Liver (tissue), 9 donors: ENCODE data around the gene ZDHHC14. TPM values are rescaled to one million over a fixed set of nuclear protein-coding genes. Genes with fewer than 3 reads are reported as not detected.

Experiments used
- DNase-seq: peaks from one replicate; pipeline ENCODE4 v3.0.0-alpha.2; 2017; ENCODE audit warnings: low spot score
- H3K27ac ChIP-seq, 2 donors: one replicate each; pipeline ENCODE4 v1.7.0; 2013; ENCODE audit warnings: inconsistent platforms in 2 of 2, low read length in 2 of 2, control low read depth in 1 of 2, low read depth in 1 of 2, mild to moderate bottlenecking in 1 of 2
- H3K27me3 ChIP-seq, 4 donors: one replicate each; pipeline versions ENCODE4 v1.6.1 to v1.7.0; 2013; ENCODE audit warnings: low read length in 3 of 4, inconsistent platforms in 1 of 4, mild to moderate bottlenecking in 1 of 4, moderate library complexity in 1 of 4; ENCODE audit not compliant: control insufficient read depth in 4 of 4, insufficient read depth in 4 of 4
- H3K36me3 ChIP-seq, 4 donors: one replicate each; pipeline versions ENCODE4 v1.6.1 to v1.7.0; 2013; ENCODE audit warnings: low read length in 3 of 4, mild to moderate bottlenecking in 3 of 4, low read depth in 1 of 4, moderate library complexity in 1 of 4; ENCODE audit not compliant: control insufficient read depth in 4 of 4, insufficient read depth in 3 of 4
- H3K4me1 ChIP-seq, 4 donors: one replicate each; pipeline versions ENCODE4 v1.6.1 to v1.7.0; 2013; ENCODE audit warnings: low read length in 3 of 4, mild to moderate bottlenecking in 3 of 4, moderate library complexity in 1 of 4; ENCODE audit not compliant: control insufficient read depth in 4 of 4, insufficient read depth in 4 of 4
- H3K4me3 ChIP-seq, 3 donors: one replicate each; pipeline versions ENCODE4 v1.6.1 to v1.7.0; 2013; ENCODE audit warnings: low read length in 3 of 3, control low read depth in 1 of 3, low read depth in 1 of 3, mild to moderate bottlenecking in 1 of 3
- H3K9ac ChIP-seq, 2 donors: one replicate each; pipeline ENCODE4 v1.7.0; 2013; ENCODE audit warnings: low read length in 2 of 2, mild to moderate bottlenecking in 2 of 2, moderate library complexity in 2 of 2, control low read depth in 1 of 2, low read depth in 1 of 2
- H3K9me3 ChIP-seq, 4 donors: one replicate each; pipeline versions ENCODE4 v1.6.1 to v1.7.0; 2013; ENCODE audit warnings: low read length in 3 of 4; ENCODE audit not compliant: control insufficient read depth in 4 of 4
- EGR1 ChIP-seq, 2 donors: IDR thresholded peaks; 2 replicates each; pipeline ENCODE4 v1.6.1; 2016 to 2018; ENCODE audit warnings: antibody characterized with exemption in 2 of 2, low read depth in 2 of 2
- FOXA1 ChIP-seq: IDR thresholded peaks from 2 replicates; pipeline ENCODE4 v1.6.1; 2016; ENCODE audit warnings: antibody characterized with exemption
- FOXA2 ChIP-seq: IDR thresholded peaks from 2 replicates; pipeline ENCODE4 v1.6.1; 2016; ENCODE audit warnings: antibody characterized with exemption
- GABPA ChIP-seq, 2 donors: IDR thresholded peaks in 1 of 2; conservative IDR thresholded peaks in 1 of 2; 2 replicates each; pipeline ENCODE4 v1.6.1; 2016; ENCODE audit warnings: antibody characterized with exemption in 2 of 2, mild to moderate bottlenecking in 1 of 2, moderate library complexity in 1 of 2
- HNF4A ChIP-seq, 2 donors: conservative IDR thresholded peaks; 2 replicates each; pipeline ENCODE4 v1.6.1; 2016; ENCODE audit warnings: antibody characterized with exemption in 2 of 2, mild to moderate bottlenecking in 2 of 2
- HNF4G ChIP-seq: IDR thresholded peaks from 2 replicates; pipeline ENCODE4 v1.6.1; 2016; ENCODE audit warnings: antibody characterized with exemption
- JUND ChIP-seq, 2 donors: IDR thresholded peaks; 2 replicates each; pipeline ENCODE4 v1.6.1; 2016; ENCODE audit warnings: antibody characterized with exemption in 2 of 2
- NR2F2 ChIP-seq: IDR thresholded peaks from 2 replicates; pipeline ENCODE4 v1.6.1; 2016; ENCODE audit warnings: antibody characterized with exemption
- RAD21 ChIP-seq, 2 donors: IDR thresholded peaks; 2 replicates each; pipeline ENCODE4 v1.6.1; 2016; ENCODE audit warnings: antibody characterized with exemption in 2 of 2, mild to moderate bottlenecking in 2 of 2
- RXRA ChIP-seq, 2 donors: IDR thresholded peaks; 2 replicates each; pipeline ENCODE4 v1.6.1; 2017 to 2018; ENCODE audit warnings: antibody characterized with exemption in 2 of 2, mild to moderate bottlenecking in 1 of 2
- SP1 ChIP-seq: IDR thresholded peaks from 2 replicates; pipeline ENCODE4 v1.6.1; 2018; ENCODE audit warnings: antibody characterized with exemption, mild to moderate bottlenecking
- TAF1 ChIP-seq: conservative IDR thresholded peaks from 2 replicates; pipeline ENCODE4 v1.6.1; 2016; ENCODE audit warnings: antibody characterized with exemption, mild to moderate bottlenecking
- YY1 ChIP-seq: IDR thresholded peaks from 2 replicates; pipeline ENCODE4 v1.6.1; 2016; ENCODE audit warnings: antibody characterized with exemption, mild to moderate bottlenecking
- WGBS: extraction: QIAGEN DNeasy Blood & Tissue Kit; methylation state at CpG from one replicate; pipeline ENCODE4 v1.1.7; 2013; 5-methylcytosine and 5-hydroxymethylcytosine counted together
- polyA plus RNA-seq, 2 donors: library from polyadenylated mRNA; stranded (reverse) in 1 of 2; unstranded in 1 of 2; fragments of 200-250 nt in 1 of 2; fragments of >200 nt in 1 of 2; fragmentation: Nextera tagmentation in 1 of 2; extraction: Ambion mirVana in 1 of 2; gene quantifications; one replicate each; pipeline versions ENCODE4 v1.2.1 to v1.2.3, GENCODE V29; 2013 to 2015
- total RNA-seq, 2 donors: library from RNA; depleted of rRNA; stranded (reverse); fragments of >200 nt; gene quantifications; one replicate each; pipeline ENCODE4 v1.2.3, GENCODE V29; 2014
- TF ChIP-seq, protein P1 (sequence below): IDR thresholded peaks from 2 replicates; pipeline ENCODE4 v1.6.1; 2016; ENCODE audit warnings: antibody characterized with exemption
- TF ChIP-seq, protein P2 (sequence below): IDR thresholded peaks from 2 replicates; pipeline ENCODE4 v1.6.1; 2016; ENCODE audit warnings: antibody characterized with exemption
- TF ChIP-seq, protein P3 (sequence below): IDR thresholded peaks from 2 replicates; pipeline ENCODE4 v1.6.1; 2016; ENCODE audit warnings: antibody characterized with exemption, mild to moderate bottlenecking
- TF ChIP-seq, protein P4 (sequence below): IDR thresholded peaks from 2 replicates; pipeline ENCODE4 v1.6.1; 2016; ENCODE audit warnings: antibody characterized with exemption
- TF ChIP-seq, protein P5 (sequence below): fragments of 150-350 bp; IDR thresholded peaks from 2 replicates; pipeline ENCODE4 v1.5.1; 2017; ENCODE audit warnings: improper control_type of control experiment, low read depth, low read length; ENCODE audit not compliant: missing input control
- donor health status: healthy.
- donor health status: healthy.
- donor health status: healthy.
- donor health status: healthy.
- donor health status: healthy.

The ZDHHC14 gene
- total and polyA plus RNA-seq, 4 donors, result 4.4 to 11.7 (median 8.4) TPM

DNA sequence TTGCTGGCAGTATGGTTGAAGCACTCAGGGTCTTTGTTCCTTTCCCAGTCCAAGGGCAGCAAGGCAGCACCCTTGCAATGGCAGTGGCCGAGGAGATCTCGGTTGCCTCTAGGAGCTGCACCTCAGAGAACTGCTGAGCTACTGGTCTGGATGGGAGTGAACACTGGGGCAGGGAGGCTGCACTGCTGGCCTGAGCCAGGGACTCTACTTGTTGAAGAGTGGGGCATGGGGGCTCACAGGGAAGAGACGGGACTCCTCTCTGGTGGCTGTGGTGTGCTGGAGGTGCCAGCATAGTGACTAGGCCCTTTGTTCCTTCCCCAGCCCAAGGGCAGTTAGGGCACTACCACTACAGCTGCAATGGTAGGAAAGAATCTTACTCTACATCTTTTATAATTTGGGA, 203.0 kb downstream of the ZDHHC14 start:
- Histone ChIP-seq H3K36me3 (no peaks in the 10 kb centered on the region), H3K4me1 (peaks cover 12 to 24% (median 18%) of the 10 kb centered on the region in 4 donors), H3K27me3 (no peaks in the 10 kb centered on the region), H3K4me3 (no peak overlapping the region), H3K9ac (no peak overlapping the region), H3K9me3 (peaks cover 0 to 3% (median 0%) of the 10 kb centered on the region in 4 donors), H3K27ac (no peak overlapping the region)
- TF ChIP-seq, protein P1, sequence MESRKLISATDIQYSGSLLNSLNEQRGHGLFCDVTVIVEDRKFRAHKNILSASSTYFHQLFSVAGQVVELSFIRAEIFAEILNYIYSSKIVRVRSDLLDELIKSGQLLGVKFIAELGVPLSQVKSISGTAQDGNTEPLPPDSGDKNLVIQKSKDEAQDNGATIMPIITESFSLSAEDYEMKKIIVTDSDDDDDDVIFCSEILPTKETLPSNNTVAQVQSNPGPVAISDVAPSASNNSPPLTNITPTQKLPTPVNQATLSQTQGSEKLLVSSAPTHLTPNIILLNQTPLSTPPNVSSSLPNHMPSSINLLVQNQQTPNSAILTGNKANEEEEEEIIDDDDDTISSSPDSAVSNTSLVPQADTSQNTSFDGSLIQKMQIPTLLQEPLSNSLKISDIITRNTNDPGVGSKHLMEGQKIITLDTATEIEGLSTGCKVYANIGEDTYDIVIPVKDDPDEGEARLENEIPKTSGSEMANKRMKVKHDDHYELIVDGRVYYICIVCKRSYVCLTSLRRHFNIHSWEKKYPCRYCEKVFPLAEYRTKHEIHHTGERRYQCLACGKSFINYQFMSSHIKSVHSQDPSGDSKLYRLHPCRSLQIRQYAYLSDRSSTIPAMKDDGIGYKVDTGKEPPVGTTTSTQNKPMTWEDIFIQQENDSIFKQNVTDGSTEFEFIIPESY, result no peak
- TF ChIP-seq, protein P2, sequence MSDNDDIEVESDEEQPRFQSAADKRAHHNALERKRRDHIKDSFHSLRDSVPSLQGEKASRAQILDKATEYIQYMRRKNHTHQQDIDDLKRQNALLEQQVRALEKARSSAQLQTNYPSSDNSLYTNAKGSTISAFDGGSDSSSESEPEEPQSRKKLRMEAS, result no peak
- TF ChIP-seq HNF4G, result no peak
- TF ChIP-seq GABPA (IDR thresholded peaks at IDR 0.05 in 1 of 2, conservative IDR thresholded peaks at IDR 0.05 in 1 of 2), result no peak
- no peak for TF ChIP-seq SP1
- no peak for TF ChIP-seq RAD21 (IDR thresholded peaks at IDR 0.05)
- no peak for TF ChIP-seq HNF4A (conservative IDR thresholded peaks at IDR 0.05)
- TF ChIP-seq JUND (IDR thresholded peaks at IDR 0.05), result no peak
- 98% methylated on average over 3 of the region's 3 CpGs for WGBS
- DNase-seq, result no peak

DNA sequence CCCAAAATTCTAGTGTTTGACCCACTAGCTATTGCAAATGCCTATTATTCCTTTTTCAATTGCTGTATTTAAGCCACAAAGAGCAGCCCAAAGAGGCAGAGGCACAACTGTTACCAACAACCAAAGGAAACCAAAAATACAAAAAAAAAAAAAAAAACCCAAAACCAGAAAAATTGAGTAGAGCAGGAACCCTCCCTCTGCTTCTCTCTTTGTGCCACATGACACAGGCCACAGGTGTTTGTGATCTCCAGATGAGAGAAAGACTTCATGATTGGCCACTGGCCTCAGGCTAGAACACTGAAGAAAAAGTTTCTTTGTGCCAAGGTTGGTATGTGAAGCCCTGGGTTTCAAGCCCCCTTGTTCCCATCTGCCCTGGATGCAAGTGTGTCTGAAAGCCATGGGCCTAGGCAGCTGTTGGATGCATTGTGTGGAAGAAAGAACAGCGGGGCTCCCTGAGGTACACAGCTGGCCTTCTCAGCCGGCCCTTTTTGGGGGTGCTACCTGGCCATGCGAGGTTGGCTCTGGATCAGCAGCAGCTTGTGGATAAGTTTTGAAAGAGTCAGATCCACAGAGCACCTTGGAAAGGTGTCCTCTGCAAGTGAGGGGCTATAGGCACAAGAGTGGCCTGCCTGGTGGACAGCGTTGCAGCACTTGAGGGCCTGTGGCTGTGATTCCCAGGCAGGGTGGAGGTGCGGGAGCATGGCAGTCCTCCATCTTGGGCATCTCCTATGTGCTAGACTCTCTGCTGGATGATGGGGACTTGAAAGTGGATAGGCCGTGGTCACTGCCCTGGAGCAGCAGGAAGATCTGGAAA, 204.5 kb downstream of the ZDHHC14 start:
- no peak overlapping the region for H3K4me3 ChIP-seq
- peaks cover 0 to 3% (median 0%) of the 10 kb centered on the region in 4 donors for H3K9me3 ChIP-seq
- no peak for DNase-seq
- 96% methylated on average over 6 of the region's 6 CpGs for WGBS
- no peak overlapping the region for H3K27ac ChIP-seq
- TF ChIP-seq JUND (IDR thresholded peaks at IDR 0.05) (no peak), SP1 (no peak), HNF4A (conservative IDR thresholded peaks at IDR 0.05) (no peak), YY1 (no peak), RAD21 (IDR thresholded peaks at IDR 0.05) (no peak), NR2F2 (no peak), GABPA (IDR thresholded peaks at IDR 0.05 in 1 of 2, conservative IDR thresholded peaks at IDR 0.05 in 1 of 2) (no peak), RXRA (IDR thresholded peaks at IDR 0.05) (no peak), FOXA2 (no peak), EGR1 (IDR thresholded peaks at IDR 0.05; ENCODE audit: low read depth in 2 of 2) (no peak), FOXA1 (no peak), HNF4G (no peak), TAF1 (no peak)
- TF ChIP-seq, protein P2, result no peak
- TF ChIP-seq, protein P3, sequence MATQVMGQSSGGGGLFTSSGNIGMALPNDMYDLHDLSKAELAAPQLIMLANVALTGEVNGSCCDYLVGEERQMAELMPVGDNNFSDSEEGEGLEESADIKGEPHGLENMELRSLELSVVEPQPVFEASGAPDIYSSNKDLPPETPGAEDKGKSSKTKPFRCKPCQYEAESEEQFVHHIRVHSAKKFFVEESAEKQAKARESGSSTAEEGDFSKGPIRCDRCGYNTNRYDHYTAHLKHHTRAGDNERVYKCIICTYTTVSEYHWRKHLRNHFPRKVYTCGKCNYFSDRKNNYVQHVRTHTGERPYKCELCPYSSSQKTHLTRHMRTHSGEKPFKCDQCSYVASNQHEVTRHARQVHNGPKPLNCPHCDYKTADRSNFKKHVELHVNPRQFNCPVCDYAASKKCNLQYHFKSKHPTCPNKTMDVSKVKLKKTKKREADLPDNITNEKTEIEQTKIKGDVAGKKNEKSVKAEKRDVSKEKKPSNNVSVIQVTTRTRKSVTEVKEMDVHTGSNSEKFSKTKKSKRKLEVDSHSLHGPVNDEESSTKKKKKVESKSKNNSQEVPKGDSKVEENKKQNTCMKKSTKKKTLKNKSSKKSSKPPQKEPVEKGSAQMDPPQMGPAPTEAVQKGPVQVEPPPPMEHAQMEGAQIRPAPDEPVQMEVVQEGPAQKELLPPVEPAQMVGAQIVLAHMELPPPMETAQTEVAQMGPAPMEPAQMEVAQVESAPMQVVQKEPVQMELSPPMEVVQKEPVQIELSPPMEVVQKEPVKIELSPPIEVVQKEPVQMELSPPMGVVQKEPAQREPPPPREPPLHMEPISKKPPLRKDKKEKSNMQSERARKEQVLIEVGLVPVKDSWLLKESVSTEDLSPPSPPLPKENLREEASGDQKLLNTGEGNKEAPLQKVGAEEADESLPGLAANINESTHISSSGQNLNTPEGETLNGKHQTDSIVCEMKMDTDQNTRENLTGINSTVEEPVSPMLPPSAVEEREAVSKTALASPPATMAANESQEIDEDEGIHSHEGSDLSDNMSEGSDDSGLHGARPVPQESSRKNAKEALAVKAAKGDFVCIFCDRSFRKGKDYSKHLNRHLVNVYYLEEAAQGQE, result no peak
- TF ChIP-seq, protein P1, result no peak
- TF ChIP-seq, protein P4, sequence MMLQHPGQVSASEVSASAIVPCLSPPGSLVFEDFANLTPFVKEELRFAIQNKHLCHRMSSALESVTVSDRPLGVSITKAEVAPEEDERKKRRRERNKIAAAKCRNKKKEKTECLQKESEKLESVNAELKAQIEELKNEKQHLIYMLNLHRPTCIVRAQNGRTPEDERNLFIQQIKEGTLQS, result no peak
- TF ChIP-seq, protein P5, sequence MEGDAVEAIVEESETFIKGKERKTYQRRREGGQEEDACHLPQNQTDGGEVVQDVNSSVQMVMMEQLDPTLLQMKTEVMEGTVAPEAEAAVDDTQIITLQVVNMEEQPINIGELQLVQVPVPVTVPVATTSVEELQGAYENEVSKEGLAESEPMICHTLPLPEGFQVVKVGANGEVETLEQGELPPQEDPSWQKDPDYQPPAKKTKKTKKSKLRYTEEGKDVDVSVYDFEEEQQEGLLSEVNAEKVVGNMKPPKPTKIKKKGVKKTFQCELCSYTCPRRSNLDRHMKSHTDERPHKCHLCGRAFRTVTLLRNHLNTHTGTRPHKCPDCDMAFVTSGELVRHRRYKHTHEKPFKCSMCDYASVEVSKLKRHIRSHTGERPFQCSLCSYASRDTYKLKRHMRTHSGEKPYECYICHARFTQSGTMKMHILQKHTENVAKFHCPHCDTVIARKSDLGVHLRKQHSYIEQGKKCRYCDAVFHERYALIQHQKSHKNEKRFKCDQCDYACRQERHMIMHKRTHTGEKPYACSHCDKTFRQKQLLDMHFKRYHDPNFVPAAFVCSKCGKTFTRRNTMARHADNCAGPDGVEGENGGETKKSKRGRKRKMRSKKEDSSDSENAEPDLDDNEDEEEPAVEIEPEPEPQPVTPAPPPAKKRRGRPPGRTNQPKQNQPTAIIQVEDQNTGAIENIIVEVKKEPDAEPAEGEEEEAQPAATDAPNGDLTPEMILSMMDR, result no peak
- no peak overlapping the region for H3K9ac ChIP-seq
- no peaks in the 10 kb centered on the region for H3K36me3 ChIP-seq
- H3K4me1 ChIP-seq, result peaks cover 12 to 24% (median 18%) of the 10 kb centered on the region in 4 donors
- H3K27me3 ChIP-seq, result no peaks in the 10 kb centered on the region
